ENCODE results near the gene GRID1.

GRID1 gene

GRCh38 chr10:85667638-85668233, 698.9 kb downstream of the GRID1 start:
- TF ChIP-seq CTCF (conservative IDR thresholded peaks at IDR 0.05; ENCODE audit: control insufficient read depth, insufficient read depth, low read depth, low read length): no peak
- no peak overlapping the region for H3K4me3 ChIP-seq (ENCODE audit: control insufficient read depth, low read depth, low read length)
- DNase-seq (ENCODE audit: low read depth): no peak

- TF ChIP-seq CTCF (conservative IDR thresholded peaks at IDR 0.05; ENCODE audit: control insufficient read depth, insufficient read depth, low read depth, low read length): no peak
- DNase-seq (ENCODE audit: low read depth): no peak
- H3K4me3 ChIP-seq (ENCODE audit: control insufficient read depth, low read depth, low read length): no peak overlapping the region
Observed at GRCh38 chr10:85666987-85667386, 699.6 kb downstream of the GRID1 start.

GRCh38 chr10:85666102-85666501, 700.5 kb downstream of the GRID1 start:
- no peak for TF ChIP-seq CTCF (conservative IDR thresholded peaks at IDR 0.05; ENCODE audit: control insufficient read depth, insufficient read depth, low read depth, low read length)
- no peak for DNase-seq (ENCODE audit: low read depth)
- no peak overlapping the region for H3K4me3 ChIP-seq (ENCODE audit: control insufficient read depth, low read depth, low read length)

- no peak for TF ChIP-seq CTCF (conservative IDR thresholded peaks at IDR 0.05; ENCODE audit: control insufficient read depth, insufficient read depth, low read depth, low read length)
- no peak overlapping the region for H3K4me3 ChIP-seq (ENCODE audit: control insufficient read depth, low read depth, low read length)
- DNase-seq (ENCODE audit: low read depth): no peak
Observed at GRCh38 chr10:85665681-85666080, 700.9 kb downstream of the GRID1 start.

- H3K4me3 ChIP-seq (ENCODE audit: control insufficient read depth, low read depth, low read length): no peak overlapping the region
- no peak for DNase-seq (ENCODE audit: low read depth)
Observed at GRCh38 chr10:85665078-85665477, 701.5 kb downstream of the GRID1 start.

GRCh38 chr10:85661123-85661522, 705.5 kb downstream of the GRID1 start:
- DNase-seq (ENCODE audit: low read depth): no peak
- H3K4me3 ChIP-seq (ENCODE audit: control insufficient read depth, low read depth, low read length): no peak overlapping the region
- no peak for TF ChIP-seq CTCF (conservative IDR thresholded peaks at IDR 0.05; ENCODE audit: control insufficient read depth, insufficient read depth, low read depth, low read length)

More at GRCh38 chr10:85665078-85665477, 701.5 kb downstream of the GRID1 start:
- no peak for TF ChIP-seq CTCF (conservative IDR thresholded peaks at IDR 0.05; ENCODE audit: control insufficient read depth, insufficient read depth, low read depth, low read length)

GRCh38 chr10:85659331-85659730, 707.3 kb downstream of the GRID1 start:
- no peak for DNase-seq (ENCODE audit: low read depth)
- TF ChIP-seq CTCF (conservative IDR thresholded peaks at IDR 0.05; ENCODE audit: control insufficient read depth, insufficient read depth, low read depth, low read length): no peak
- no peak overlapping the region for H3K4me3 ChIP-seq (ENCODE audit: control insufficient read depth, low read depth, low read length)

Data from fibroblast of mammary gland (primary cell).